Stomach (tissue), 4 donors: ENCODE data around the gene FUCA2.
"Not testable (repeated sequence)": the region's sequence is repeated elsewhere in the genome, so short reads cannot be mapped to it uniquely, and the experiment has no call there.

Experiments
- EP300 ChIP-seq: sonication (generic); formaldehyde crosslinking; IDR thresholded peaks from one replicate; pipeline ENCODE4 v1.6.1; 2017; ENCODE audit warnings: antibody characterized with exemption
- POLR2AphosphoS5 ChIP-seq, 3 donors: sonication (generic); formaldehyde crosslinking; IDR thresholded peaks; one replicate each; pipeline ENCODE4 v1.6.1; 2016; ENCODE audit warnings: antibody characterized with exemption in 3 of 3
- TF ChIP-seq, protein P1 (sequence below), 7 experiments: fragments of 450-650 bp in 4 of 7; fragments of 200-600 bp in 3 of 7; sonication (generic) in 3 of 7; IDR thresholded peaks; one replicate each; pipeline ENCODE4 v1.5.1; 2016 to 2019; ENCODE audit warnings: antibody characterized with exemption in 7 of 7, control low read depth in 2 of 7, mild to moderate bottlenecking in 1 of 7

DNA sequence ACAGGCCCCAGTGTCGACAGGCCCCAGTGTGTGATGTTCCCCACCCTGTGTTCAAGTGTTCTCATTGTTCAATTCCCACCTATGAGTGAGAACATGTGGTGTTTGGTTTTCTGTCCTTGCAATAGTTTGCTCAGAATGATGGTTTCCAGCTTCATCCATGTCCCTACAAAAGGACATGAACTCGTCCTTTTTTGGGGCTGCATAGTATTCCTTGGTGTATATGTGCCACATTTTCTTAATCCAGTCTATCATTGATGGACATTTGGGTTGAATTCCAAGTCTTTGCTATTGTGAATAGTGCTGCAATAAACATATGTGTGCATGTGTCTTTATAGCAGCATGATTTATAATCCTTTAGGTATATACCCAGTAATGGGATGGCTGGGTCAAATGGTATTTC is 42.7 kb downstream of the FUCA2 start:
- not testable (repeated sequence) for TF ChIP-seq EP300; POLR2AphosphoS5 (IDR thresholded peaks at IDR 0.05)
- TF ChIP-seq, protein P1, sequence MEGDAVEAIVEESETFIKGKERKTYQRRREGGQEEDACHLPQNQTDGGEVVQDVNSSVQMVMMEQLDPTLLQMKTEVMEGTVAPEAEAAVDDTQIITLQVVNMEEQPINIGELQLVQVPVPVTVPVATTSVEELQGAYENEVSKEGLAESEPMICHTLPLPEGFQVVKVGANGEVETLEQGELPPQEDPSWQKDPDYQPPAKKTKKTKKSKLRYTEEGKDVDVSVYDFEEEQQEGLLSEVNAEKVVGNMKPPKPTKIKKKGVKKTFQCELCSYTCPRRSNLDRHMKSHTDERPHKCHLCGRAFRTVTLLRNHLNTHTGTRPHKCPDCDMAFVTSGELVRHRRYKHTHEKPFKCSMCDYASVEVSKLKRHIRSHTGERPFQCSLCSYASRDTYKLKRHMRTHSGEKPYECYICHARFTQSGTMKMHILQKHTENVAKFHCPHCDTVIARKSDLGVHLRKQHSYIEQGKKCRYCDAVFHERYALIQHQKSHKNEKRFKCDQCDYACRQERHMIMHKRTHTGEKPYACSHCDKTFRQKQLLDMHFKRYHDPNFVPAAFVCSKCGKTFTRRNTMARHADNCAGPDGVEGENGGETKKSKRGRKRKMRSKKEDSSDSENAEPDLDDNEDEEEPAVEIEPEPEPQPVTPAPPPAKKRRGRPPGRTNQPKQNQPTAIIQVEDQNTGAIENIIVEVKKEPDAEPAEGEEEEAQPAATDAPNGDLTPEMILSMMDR (IDR thresholded peaks at IDR 0.05): not testable (repeated sequence)
